ENCODE data around the gene DRD4.

DRD4 gene

DNA sequence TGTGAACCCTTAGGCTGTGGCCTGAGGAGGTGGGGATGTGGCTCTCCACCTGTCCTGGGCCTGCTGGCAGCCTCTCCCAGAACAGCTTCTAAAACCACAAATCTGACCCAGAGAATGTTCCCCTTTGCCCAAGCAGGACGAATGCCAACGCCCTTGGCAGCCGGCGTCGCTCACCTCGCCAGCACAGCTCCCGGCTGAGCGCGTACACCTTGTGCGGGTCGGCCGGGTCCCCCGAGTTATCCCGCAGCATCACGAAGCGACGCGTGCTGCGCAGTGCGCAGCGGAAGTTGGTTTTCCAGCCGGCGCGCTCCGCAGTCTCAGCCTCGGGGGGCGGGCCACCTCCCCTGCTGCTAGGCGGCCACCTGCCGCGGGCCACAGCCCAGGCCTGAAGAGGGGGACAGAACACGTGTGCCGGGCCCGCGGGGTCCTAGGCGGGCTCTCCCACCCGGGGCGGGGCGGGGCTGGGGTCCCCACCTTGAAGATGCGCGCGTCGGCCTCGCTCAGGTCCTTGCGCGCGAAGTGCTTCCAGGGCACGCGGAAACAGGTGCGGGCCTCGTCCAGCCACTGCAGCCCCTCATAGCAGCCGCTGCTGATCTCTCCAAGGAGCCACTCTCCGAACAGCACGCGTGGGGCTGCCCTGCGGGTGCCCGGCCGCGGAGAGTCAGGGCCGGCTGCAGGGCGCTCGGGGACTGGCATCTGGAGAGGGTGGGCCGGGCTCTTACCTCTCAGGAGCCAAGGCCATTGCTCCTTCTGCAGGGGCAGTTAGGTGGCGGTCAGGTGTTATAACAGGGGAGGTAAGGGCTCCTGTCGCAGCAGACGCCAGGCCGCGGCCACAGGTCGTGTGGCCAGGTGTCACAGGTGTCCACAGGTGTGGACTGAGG, 22.2 kb upstream of the DRD4 start:
- Histone ChIP-seq H3K27me3 (replicated peaks) (no peaks in the 10 kb centered on the region), H3K36me3 (replicated peaks) (peaks cover 47% of the 10 kb centered on the region), H3K27ac (peak overlapping the region; percentile 92), H3K4me3 (ENCODE audit: low read depth, low read length) (peak overlapping the region; percentile 71)
- no peak for TF ChIP-seq CTCF (IDR thresholded peaks at IDR 0.05; ENCODE audit: low read depth, low read length, missing control alignments)
- no peak for DNase-seq
- in situ Hi-C loops (cut with HindIII; ENCODE audit: low pct_ligation_motif_present, low sequenced_read_pairs) = no loop called here

- peak; percentile 90 for DNase-seq
- Histone ChIP-seq H3K27me3 (replicated peaks) (no peaks in the 10 kb centered on the region), H3K27ac (peak within 1 kb of the TSS; percentile 92), H3K36me3 (replicated peaks) (peaks cover 42% of the 10 kb centered on the region), H3K4me3 (ENCODE audit: low read depth, low read length) (peak within 1 kb of the TSS; percentile 71)
- no peak for TF ChIP-seq CTCF (IDR thresholded peaks at IDR 0.05; ENCODE audit: low read depth, low read length, missing control alignments)
- in situ Hi-C loops (cut with HindIII; ENCODE audit: low pct_ligation_motif_present, low sequenced_read_pairs) = no loop called here
Observed at GRCh38 chr11:615504-616319, 21.4 kb upstream of the DRD4 start, which contains the start of gene IRF7. Gene IRF7, minus strand, starts transcription at chr11:615950. Its CDS starts 586 bp downstream, at chr11:615364.

- no peak for TF ChIP-seq CTCF (IDR thresholded peaks at IDR 0.05; ENCODE audit: low read depth, low read length, missing control alignments)
- Histone ChIP-seq H3K4me3 (ENCODE audit: low read depth, low read length) (peak overlapping the region; percentile 71), H3K36me3 (replicated peaks) (peaks cover 34% of the 10 kb centered on the region), H3K27me3 (replicated peaks) (no peaks in the 10 kb centered on the region), H3K27ac (no peak overlapping the region)
- no peak for DNase-seq
- in situ Hi-C loops (cut with HindIII; ENCODE audit: low pct_ligation_motif_present, low sequenced_read_pairs) = no loop called here
Observed at GRCh38 chr11:616320-617198, 20.5 kb upstream of the DRD4 start.

GRCh38 chr11:617199-617911, 19.7 kb upstream of the DRD4 start:
- H3K27me3 ChIP-seq (replicated peaks) = no peaks in the 10 kb centered on the region
- in situ Hi-C loops (cut with HindIII; ENCODE audit: low pct_ligation_motif_present, low sequenced_read_pairs) = no loop called here

More at GRCh38 chr11:617199-617911, 19.7 kb upstream of the DRD4 start:
- H3K36me3 ChIP-seq (replicated peaks) = peaks cover 26% of the 10 kb centered on the region
- no peak for DNase-seq
- no peak overlapping the region for H3K27ac ChIP-seq
- no peak overlapping the region for H3K4me3 ChIP-seq (ENCODE audit: low read depth, low read length)
- TF ChIP-seq CTCF (IDR thresholded peaks at IDR 0.05; ENCODE audit: low read depth, low read length, missing control alignments) = no peak

Data from brain microvascular endothelial cell (primary cell).